GM12873 (cell line): ENCODE measurements around the gene GPR158.

Experiments used
- CTCF ChIP-seq: IDR thresholded peaks from 2 replicates; pipeline ENCODE4 v1.5.1; 2012; ENCODE audit warnings: low read depth, mild to moderate bottlenecking, moderate library complexity, low read length, control low read depth; ENCODE audit not compliant: insufficient read depth; ENCODE audit errors: missing control alignments

The GPR158 gene

GRCh38 chr10:25492040-25492439, 317.2 kb downstream of the GPR158 start:
- TF ChIP-seq CTCF, result no peak

- no peak for TF ChIP-seq CTCF
These were observed 317.9 kb downstream of the GPR158 start for GRCh38 chr10:25492680-25493079.

- TF ChIP-seq CTCF, result no peak
These were observed 318.5 kb downstream of the GPR158 start for GRCh38 chr10:25493122-25493893.

- TF ChIP-seq CTCF, result no peak
These were observed 322.4 kb downstream of the GPR158 start for GRCh38 chr10:25497246-25497645.

GRCh38 chr10:25498645-25499044, 323.8 kb downstream of the GPR158 start:
- no peak for TF ChIP-seq CTCF

- no peak for TF ChIP-seq CTCF
These were observed 327.1 kb downstream of the GPR158 start for GRCh38 chr10:25501912-25502311.

GRCh38 chr10:25502453-25502852, 327.7 kb downstream of the GPR158 start:
- TF ChIP-seq CTCF, result no peak
